SJSA1 (cell line): Measurements from ENCODE around the gene ZNF385D. TPM values are rescaled to one million over a fixed set of nuclear protein-coding genes. Genes with fewer than 3 reads are reported as not detected.

Experiments
- DNase-seq, 2 experiments: peaks; one replicate each; pipeline ENCODE4 v3.0.0-alpha.2; 2015 to 2020; ENCODE audit warnings: low spot score in 2 of 2, low read depth in 1 of 2
- H3K27ac ChIP-seq: fragments of 250-450 bp; sonication (Bioruptor Pico); 2 replicates; pipeline ENCODE4 v1.5.1; 2020; ENCODE audit warnings: mild to moderate bottlenecking, moderate library complexity
- H3K27me3 ChIP-seq: fragments of 250-450 bp; sonication (Bioruptor Pico); replicated peaks from 2 replicates; pipeline ENCODE4 v1.5.1; 2020; ENCODE audit warnings: mild to moderate bottlenecking, moderate library complexity
- H3K36me3 ChIP-seq: fragments of 250-450 bp; sonication (Bioruptor Pico); 2 replicates; pipeline ENCODE4 v1.5.1; 2020; ENCODE audit warnings: mild to moderate bottlenecking
- H3K4me1 ChIP-seq: fragments of 250-450 bp; sonication (Bioruptor Pico); replicated peaks from 2 replicates; pipeline ENCODE4 v1.6.1; 2021; ENCODE audit warnings: mild to moderate bottlenecking
- H3K4me3 ChIP-seq: fragments of 250-450 bp; sonication (Bioruptor Pico); 2 replicates; pipeline ENCODE4 v1.5.1; 2020; ENCODE audit warnings: mild to moderate bottlenecking
- H3K9me3 ChIP-seq: fragments of 250-450 bp; sonication (Bioruptor Pico); replicated peaks from 2 replicates; pipeline ENCODE4 v1.5.1; 2020; ENCODE audit warnings: mild to moderate bottlenecking
- total RNA-seq: library from RNA; depleted of rRNA; stranded (reverse); fragments of >200 nt; shearing (Covaris generic); gene quantifications from 2 replicates; pipeline ENCODE4 v1.2.3, GENCODE V29; 2014

Gene ZNF385D
- total RNA-seq, 1 experiment from 2014 or later: not detected

DNA sequence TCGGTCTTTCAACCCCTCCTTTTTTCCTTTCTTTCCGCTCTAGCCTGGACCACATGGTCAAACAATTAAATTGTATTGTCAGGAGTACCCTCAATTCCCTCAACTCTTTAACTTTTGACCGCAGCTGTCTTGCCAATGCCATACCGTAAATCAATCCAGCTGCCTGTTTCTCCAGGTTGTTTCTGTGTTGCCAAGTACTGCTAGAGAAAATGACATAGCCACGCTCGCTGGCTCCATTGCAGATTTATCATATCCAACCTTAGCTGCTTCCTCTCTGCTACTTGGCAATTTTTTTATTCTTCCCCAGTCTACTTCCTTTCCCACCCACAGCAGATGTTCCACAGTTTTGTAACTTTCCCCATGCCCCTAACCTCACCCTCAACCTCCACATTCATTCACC lies 60.0 kb downstream of the ZNF385D start:
- no peaks in the 10 kb centered on the region for H3K4me1 ChIP-seq
- DNase-seq: no peak
- H3K9me3 ChIP-seq: no peaks in the 10 kb centered on the region
- no peaks in the 10 kb centered on the region for H3K27me3 ChIP-seq
- H3K36me3 ChIP-seq: no peaks in the 10 kb centered on the region
- H3K27ac ChIP-seq: no peak overlapping the region
- H3K4me3 ChIP-seq: no peak overlapping the region

GRCh38 chr3:21682206-21682605 lies 68.8 kb downstream of the ZNF385D start:
- H3K27ac ChIP-seq: no peak overlapping the region
- H3K4me3 ChIP-seq: no peak overlapping the region
- DNase-seq: no peak
- H3K4me1 ChIP-seq: no peaks in the 10 kb centered on the region
- H3K27me3 ChIP-seq: no peaks in the 10 kb centered on the region
- H3K36me3 ChIP-seq: no peaks in the 10 kb centered on the region
- no peaks in the 10 kb centered on the region for H3K9me3 ChIP-seq

GRCh38 chr3:21673393-21673792 lies 77.6 kb downstream of the ZNF385D start:
- Histone ChIP-seq H3K36me3 (no peaks in the 10 kb centered on the region), H3K27ac (no peak overlapping the region), H3K4me3 (no peak overlapping the region), H3K4me1 (no peaks in the 10 kb centered on the region), H3K9me3 (no peaks in the 10 kb centered on the region), H3K27me3 (no peaks in the 10 kb centered on the region)
- DNase-seq: no peak

DNA sequence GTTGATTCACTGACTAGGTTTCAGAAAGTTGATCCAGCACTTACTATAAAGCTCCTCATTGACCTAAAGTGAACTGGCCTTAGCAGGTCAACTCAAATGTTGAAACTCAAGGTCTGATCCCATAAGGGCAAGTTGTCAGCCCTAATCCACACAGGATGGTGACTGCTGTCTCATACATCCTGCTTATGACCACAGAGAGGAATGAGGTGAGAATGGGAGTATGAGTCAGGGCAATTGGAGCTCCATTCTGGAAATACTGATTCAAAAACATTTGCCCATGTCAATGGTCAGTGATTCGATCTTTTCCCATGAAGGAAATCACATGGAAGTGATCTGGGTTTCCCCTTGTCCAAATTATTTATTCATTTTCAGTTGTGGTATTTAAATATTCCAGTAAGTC lies 78.7 kb downstream of the ZNF385D start:
- Histone ChIP-seq H3K9me3 (no peaks in the 10 kb centered on the region), H3K27me3 (no peaks in the 10 kb centered on the region), H3K36me3 (no peaks in the 10 kb centered on the region), H3K4me3 (no peak overlapping the region), H3K4me1 (no peaks in the 10 kb centered on the region), H3K27ac (no peak overlapping the region)
- DNase-seq: no peak

GRCh38 chr3:21670386-21670785 lies 80.6 kb downstream of the ZNF385D start:
- Histone ChIP-seq H3K9me3 (no peaks in the 10 kb centered on the region), H3K27ac (no peak overlapping the region), H3K27me3 (no peaks in the 10 kb centered on the region), H3K36me3 (no peaks in the 10 kb centered on the region), H3K4me3 (no peak overlapping the region), H3K4me1 (no peaks in the 10 kb centered on the region)
- DNase-seq: no peak

DNA sequence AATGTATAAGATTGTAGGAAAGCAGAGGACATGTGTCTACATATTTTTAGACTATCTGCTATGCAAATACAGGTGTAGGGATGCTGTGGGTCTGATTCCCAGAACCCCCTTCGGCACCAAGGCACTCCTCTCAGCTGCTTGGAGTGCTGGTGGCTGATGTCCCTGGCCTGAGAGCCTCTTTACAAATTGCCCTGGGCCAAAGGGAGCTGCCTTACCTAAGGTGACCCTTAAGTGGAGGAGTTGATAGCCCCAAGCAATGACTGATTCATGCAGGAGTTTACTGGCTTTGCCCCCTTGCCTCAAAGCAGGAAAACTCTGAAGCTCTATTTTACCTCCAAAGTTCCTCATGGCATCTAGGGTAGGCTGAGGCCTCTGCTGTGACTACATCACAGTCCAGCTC lies 83.0 kb downstream of the ZNF385D start:
- no peak overlapping the region for H3K4me3 ChIP-seq
- no peaks in the 10 kb centered on the region for H3K4me1 ChIP-seq
- no peaks in the 10 kb centered on the region for H3K27me3 ChIP-seq
- DNase-seq: no peak
- H3K27ac ChIP-seq: no peak overlapping the region
- H3K9me3 ChIP-seq: no peaks in the 10 kb centered on the region
- no peaks in the 10 kb centered on the region for H3K36me3 ChIP-seq

DNA sequence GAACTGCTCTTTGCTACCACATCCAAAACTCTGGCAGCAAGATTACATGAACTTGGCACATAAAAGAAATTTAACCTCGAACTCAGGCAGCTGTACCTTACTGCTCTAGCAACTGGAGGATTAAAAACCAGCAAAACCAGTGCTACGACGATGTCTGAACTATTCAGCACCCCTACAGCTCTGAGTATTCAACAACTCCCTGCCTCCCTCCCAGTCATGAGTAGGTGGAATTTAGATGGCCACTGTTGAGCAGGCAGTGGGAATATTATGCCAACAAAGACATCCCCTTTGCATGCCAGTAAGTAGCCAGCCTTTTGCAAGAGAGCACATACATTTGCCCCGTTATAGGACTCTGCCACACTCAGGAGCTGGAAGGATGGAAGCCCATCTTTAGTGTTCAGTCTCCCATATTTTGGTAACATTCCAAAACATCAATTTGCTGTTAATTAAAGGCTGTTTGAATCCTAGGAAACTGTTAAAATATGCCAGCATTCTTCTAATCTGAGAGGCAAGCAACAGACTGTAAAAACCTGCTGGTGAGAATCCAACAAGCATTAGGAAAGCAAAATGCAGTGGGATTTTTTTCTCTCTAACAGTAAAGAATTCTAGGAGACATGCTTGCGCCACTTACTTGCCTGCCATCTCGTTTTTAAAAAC lies 85.4 kb downstream of the ZNF385D start:
- no peaks in the 10 kb centered on the region for H3K27me3 ChIP-seq
- H3K4me1 ChIP-seq: no peaks in the 10 kb centered on the region
- DNase-seq: no peak
- no peak overlapping the region for H3K4me3 ChIP-seq
- H3K36me3 ChIP-seq: no peaks in the 10 kb centered on the region
- H3K9me3 ChIP-seq: no peaks in the 10 kb centered on the region
- no peak overlapping the region for H3K27ac ChIP-seq

- no peak for DNase-seq
- Histone ChIP-seq H3K4me3 (no peak overlapping the region), H3K4me1 (no peaks in the 10 kb centered on the region), H3K9me3 (no peaks in the 10 kb centered on the region), H3K27ac (no peak overlapping the region), H3K36me3 (no peaks in the 10 kb centered on the region), H3K27me3 (no peaks in the 10 kb centered on the region)
These were observed 86.0 kb downstream of the ZNF385D start for GRCh38 chr3:21664996-21665395.

DNA sequence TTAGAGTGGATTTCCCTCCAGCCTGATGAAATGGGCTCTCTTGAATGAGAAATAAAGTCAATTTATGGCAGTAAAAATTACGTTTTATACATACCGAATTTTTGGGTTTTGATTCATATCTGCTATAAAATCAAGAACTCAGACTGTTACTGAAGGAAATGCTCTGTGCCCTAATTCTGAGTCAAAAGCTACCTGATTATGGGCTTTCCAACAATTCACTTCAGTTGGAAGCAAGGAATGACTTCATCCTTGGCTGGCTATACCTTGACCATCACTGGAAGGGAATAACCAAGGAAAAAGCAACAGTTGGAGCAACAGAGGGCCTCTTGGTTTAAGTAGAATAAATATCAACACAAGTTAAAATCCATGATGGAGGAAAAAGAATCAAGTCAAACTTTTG lies 88.6 kb downstream of the ZNF385D start:
- Histone ChIP-seq H3K36me3 (no peaks in the 10 kb centered on the region), H3K27me3 (no peaks in the 10 kb centered on the region), H3K9me3 (no peaks in the 10 kb centered on the region), H3K4me1 (no peaks in the 10 kb centered on the region), H3K4me3 (no peak overlapping the region), H3K27ac (no peak overlapping the region)
- no peak for DNase-seq

- Histone ChIP-seq H3K27ac (no peak overlapping the region), H3K4me3 (no peak overlapping the region)
These were observed 96.3 kb downstream of the ZNF385D start for GRCh38 chr3:21654662-21655061.

DNA sequence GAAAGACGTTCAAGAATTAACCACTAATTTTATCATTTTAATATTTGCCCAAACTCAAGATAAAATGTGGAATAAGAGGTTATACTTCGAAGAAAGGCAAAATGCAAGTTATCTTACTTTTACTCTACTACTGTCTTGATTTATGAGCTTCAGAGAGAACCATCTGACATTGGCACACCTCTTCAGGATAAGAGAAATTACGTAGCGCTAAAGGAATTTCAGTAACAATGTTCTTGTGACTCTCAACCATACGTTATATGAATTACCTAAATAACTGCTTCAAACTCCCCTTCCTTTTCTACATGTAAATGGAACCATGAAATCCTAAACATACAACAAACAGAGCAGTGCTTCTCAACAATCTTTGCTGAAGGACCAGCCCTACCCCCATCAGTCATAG lies 96.8 kb downstream of the ZNF385D start:
- Histone ChIP-seq H3K36me3 (no peaks in the 10 kb centered on the region), H3K9me3 (no peaks in the 10 kb centered on the region), H3K27ac (no peak overlapping the region), H3K27me3 (no peaks in the 10 kb centered on the region), H3K4me3 (no peak overlapping the region), H3K4me1 (no peaks in the 10 kb centered on the region)
- no peak for DNase-seq

More at GRCh38 chr3:21654662-21655061, 96.3 kb downstream of the ZNF385D start:
- Histone ChIP-seq H3K4me1 (no peaks in the 10 kb centered on the region), H3K27me3 (no peaks in the 10 kb centered on the region), H3K36me3 (no peaks in the 10 kb centered on the region), H3K9me3 (no peaks in the 10 kb centered on the region)
- no peak for DNase-seq

DNA sequence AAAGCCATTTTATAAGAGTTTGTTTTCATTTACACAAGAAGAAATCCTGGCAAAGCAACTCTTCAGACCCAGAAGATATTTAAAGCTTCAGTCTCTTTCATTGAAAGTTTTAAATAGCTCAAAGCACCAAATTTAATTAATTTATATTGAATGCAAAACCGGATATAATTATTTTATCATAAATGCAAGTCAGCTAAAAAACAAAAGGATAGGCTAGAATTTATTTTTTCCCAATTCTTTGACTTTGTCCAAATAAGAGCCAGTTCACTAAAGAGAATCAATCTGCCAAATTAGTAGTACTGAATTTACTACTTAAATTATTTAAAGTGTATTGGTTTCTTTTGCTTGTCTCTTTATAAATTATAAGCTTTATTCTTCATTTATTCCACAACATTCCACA lies 101.5 kb downstream of the ZNF385D start:
- Histone ChIP-seq H3K4me1 (no peaks in the 10 kb centered on the region), H3K9me3 (no peaks in the 10 kb centered on the region), H3K4me3 (no peak overlapping the region), H3K27me3 (no peaks in the 10 kb centered on the region), H3K36me3 (no peaks in the 10 kb centered on the region), H3K27ac (no peak overlapping the region)
- no peak for DNase-seq

- Histone ChIP-seq H3K27ac (no peak overlapping the region), H3K36me3 (no peaks in the 10 kb centered on the region), H3K27me3 (no peaks in the 10 kb centered on the region), H3K4me1 (no peaks in the 10 kb centered on the region), H3K4me3 (no peak overlapping the region), H3K9me3 (no peaks in the 10 kb centered on the region)
- DNase-seq: no peak
These were observed 103.0 kb downstream of the ZNF385D start for GRCh38 chr3:21647961-21648360.

DNA sequence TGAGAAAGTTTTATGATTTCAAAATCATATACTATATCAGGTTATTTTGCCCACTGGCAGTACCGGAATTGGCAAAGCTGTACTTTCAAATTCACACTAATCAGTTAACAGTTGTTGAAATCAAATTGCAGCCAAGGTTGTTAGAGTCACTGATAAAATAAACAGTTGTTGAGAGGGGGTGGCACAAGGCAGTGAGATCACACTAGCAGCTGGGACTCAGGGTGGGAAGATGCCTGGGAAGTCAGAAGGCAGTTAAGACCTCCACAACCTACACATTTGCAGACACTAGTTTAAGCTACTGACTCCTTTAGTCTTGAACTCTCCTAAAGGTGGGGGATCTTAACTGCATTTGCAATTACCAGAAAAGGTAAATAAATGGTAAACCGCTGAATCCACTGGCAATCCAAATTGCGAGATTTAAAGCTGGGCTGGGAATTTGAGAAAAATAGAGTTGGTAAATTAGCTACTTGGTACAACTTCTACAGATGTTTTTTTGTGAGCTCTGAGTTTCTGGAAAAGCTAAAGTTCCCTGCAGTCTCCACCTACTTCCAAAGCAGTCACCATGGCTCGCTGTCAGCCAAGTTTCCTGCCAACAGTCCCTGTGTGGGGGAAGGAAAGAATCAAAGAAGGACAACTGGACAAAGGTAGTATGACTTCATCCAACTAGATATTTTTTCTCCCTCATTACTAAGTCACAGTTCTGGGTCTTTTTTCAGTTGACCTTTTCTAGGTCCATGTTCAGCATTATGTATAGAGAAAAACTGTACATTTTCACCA lies 105.7 kb downstream of the ZNF385D start:
- H3K9me3 ChIP-seq: no peaks in the 10 kb centered on the region
- H3K27ac ChIP-seq: no peak overlapping the region
- no peaks in the 10 kb centered on the region for H3K36me3 ChIP-seq
- H3K4me3 ChIP-seq: no peak overlapping the region
- no peaks in the 10 kb centered on the region for H3K27me3 ChIP-seq
- no peaks in the 10 kb centered on the region for H3K4me1 ChIP-seq
- DNase-seq: no peak
